Urothelium cell line (cell line): ENCODE measurements around the gene THYN1.
"Not testable (repeated sequence)": the region's sequence is repeated elsewhere in the genome, so short reads cannot be mapped to it uniquely, and the experiment has no call there.

Source experiments
- DNase-seq: peaks from one replicate; pipeline ENCODE4 v3.0.0; 2011; ENCODE audit warnings: low spot score, mixed read lengths
- FAIRE-seq: peaks from 2 replicates; lab custom pipeline; 2011; peaks lifted over from hg19 to GRCh38; lab: Jason Lieb, UNC

Gene THYN1

DNA sequence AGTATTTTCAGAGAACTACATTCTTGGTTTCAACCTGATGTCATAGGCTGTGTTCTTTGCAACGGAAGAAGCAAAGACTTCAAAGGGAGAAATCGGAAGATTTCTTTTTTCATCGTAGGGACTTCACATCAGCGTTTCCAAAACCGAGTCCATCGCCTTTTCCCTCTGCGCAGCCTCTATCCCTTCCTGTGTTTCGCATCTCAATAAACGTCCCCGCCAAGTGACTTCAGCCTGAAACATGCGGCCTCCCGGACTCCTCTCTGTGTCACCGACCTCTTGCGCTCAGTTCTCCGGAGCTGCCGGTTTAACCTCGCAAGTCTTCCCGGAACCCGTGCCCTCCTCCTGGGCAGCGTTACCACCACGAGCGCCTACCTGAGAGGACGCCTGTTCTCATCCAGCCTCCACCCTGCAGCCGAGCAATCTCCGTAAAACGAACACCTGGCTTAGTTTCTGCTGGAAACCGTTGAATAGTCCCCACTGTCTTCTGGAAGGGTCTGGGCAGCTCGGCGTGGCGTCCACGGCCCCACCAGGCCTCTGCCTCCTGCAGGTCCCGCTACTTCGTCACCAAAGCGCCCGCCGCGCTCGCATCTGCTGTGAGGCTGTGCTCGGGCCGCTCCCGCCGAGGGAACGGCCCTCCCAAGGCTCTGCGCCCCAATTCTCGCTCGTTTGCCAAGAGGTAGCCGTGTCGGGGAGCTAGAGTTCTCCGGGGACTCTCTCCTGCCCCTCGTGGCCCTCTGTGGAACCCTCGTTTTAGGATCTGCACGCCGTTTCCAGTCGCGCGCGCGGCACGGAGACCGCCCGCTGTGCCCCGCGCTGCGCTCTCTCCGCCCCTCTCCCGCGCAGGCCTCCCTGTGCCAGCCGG is 22.6 kb upstream of the THYN1 start, which contains the start of gene GLB1L3:
TSS of gene GLB1L3 (plus strand) at position 846 of the 862 bp plus-strand sequence. CDS start 362 bp downstream, outside the sequence.
- FAIRE-seq (no peak), DNase-seq (no peak)

DNA sequence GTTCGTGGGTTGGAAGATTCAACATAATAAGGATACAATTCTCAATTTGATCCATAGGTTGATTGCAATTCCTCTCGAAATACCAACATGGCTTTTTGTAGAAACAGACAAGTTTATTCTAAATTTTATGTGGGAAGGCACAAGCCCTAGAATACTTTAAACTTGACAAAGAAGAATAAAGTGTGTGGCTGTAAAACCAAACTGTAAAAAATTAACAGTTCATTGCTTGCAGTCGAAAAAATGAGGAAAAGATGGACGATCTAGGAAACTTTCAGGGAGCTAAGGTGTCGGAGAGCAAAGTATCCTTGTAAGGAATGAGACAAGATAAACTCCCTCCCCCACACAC is 22.0 kb upstream of the THYN1 start:
- DNase-seq (no peak), FAIRE-seq (no peak)

- DNase-seq, result no peak
- FAIRE-seq, result no peak
Observed at GRCh38 chr11:134273317-134273712, 20.2 kb upstream of the THYN1 start.

DNA sequence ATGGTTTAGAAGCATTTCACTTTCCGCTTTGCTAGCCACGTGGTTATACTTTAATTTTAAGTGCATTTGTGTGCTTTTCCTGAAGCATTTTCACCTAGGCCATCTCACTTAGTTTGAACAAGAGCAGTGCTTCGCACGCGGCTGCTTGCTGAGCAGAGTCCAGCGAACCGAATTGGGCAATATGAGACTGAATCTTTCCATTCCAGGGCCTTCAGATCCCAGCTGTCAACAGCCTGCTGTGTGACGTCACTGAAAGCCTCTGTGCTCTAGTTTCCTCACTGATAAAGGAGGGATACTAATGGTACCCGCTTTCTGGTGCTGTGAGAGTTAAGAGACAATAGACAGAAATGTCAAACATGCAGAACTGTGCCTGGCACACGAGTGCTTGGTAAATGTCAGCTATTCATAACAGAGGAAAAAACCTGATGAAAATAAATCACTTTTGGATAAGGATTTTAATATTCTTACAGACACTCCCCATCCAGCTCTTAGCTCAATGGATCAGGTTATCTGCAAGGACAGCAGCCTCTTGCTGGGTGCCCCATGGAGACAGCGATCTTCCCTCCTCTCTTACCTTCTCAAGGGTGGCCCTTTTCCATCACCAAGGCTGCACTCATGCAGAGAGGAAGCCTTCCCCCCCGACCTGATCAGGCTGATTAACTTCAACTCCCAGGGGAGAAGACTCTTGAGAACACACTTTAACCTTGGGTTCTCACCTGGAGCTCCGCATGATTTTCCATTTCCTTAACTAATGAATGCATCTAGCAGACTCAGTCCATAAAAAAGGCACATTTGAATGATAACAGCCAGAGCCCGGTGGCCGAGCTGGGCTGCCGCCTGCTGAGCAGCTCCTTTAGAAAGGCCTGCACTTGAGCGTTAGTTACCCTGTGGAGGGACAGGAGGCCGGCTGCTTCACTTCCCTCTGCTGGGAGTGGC is 19.5 kb upstream of the THYN1 start:
- DNase-seq (no peak), FAIRE-seq (no peak)

- no peak for DNase-seq
- no peak for FAIRE-seq
Observed at GRCh38 chr11:134271978-134272377, 18.8 kb upstream of the THYN1 start.

DNA sequence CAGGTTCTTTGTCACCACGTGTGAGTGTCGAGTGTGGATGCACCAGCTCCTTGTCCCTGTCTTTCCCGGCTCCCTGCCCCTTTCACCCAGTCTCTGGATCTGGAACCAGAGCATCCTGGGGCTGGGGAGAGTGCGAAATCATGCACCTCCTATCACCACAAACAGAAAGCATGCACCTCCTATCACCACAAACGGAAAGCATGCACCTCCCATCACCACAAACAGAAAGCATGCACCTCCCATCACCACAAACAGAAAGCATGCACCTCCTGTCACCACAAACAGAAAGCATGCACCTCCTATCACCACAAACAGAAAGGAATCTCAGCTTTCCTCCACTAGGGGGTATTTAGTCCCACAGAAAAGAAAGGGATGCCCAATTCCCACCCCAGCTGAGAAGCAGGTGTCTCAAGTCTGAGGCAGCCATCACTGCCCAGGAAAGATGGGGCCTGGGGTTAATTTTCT is 17.1 kb upstream of the THYN1 start:
- no peak for FAIRE-seq
- DNase-seq, result peak; percentile 21

DNA sequence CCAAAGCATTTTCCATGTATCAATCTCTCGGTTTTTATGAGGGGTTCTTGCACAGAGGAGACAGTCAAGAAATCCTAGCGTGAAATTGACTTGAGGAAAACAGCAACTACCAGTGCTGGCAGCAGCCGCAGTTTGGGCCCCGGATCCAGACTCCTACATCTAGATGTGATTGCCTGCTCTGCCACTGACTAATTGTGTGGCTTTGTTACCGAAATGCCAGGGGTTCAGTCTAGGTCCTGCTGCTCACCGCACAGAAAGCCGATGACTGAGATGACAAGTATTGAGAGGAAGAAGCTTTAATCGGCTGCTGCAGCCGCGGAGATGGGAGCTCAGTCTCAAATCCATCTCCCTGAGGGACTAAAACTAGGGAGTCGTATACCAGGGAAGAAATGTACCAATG is 14.8 kb upstream of the THYN1 start:
- no peak for FAIRE-seq
- no peak for DNase-seq

- no peak for FAIRE-seq
Observed at GRCh38 chr11:134267461-134267860, 14.3 kb upstream of the THYN1 start.

DNA sequence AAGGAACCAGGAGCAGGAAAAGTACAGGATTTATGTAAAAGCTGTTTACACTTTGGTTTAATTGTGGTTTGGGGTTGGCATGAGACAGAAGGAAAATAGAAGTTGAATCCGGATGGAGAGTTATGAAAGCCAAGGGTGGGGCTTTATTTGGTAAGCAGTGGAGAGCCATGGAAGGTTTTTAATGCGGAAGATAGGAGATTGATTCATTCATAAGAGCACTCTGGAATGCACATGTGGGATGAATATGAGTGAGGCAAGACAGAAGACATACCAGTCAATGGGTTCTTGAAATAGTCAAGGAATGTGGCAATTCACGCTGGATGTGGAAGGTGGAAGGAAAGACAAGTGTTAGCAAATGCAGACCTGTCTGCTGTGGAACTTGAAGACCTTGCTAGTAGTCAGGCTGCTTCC is 13.7 kb upstream of the THYN1 start:
- FAIRE-seq (no peak), DNase-seq (peak; percentile 25)

More at GRCh38 chr11:134267461-134267860, 14.3 kb upstream of the THYN1 start:
- no peak for DNase-seq

- DNase-seq, result no peak
- no peak for FAIRE-seq
Observed at GRCh38 chr11:134266440-134266839, 13.3 kb upstream of the THYN1 start.

GRCh38 chr11:134264966-134265764 is 12.0 kb upstream of the THYN1 start:
- DNase-seq (no peak), FAIRE-seq (no peak)

- DNase-seq (peak; percentile 31), FAIRE-seq (no peak)
Observed at GRCh38 chr11:134261626-134262488, 8.7 kb upstream of the THYN1 start.

DNA sequence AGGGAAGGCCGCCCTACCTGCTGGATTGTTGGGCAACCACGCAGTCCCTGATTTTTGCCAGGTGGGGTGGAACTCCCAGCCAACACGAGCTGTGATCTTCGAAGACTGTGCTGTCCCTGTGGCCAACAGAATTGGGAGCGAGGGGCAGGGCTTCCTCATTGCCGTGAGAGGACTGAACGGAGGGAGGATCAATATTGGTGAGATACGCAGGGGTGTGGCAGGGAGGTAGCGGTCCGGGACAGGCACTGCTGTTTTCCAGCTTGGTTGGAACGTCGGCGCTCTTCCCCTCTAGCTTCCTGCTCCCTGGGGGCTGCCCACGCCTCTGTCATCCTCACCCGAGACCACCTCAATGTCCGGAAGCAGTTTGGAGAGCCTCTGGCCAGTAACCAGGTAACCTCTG is 7.8 kb upstream of the THYN1 start:
- DNase-seq, result no peak
- FAIRE-seq, result no peak

- no peak for FAIRE-seq
Observed at GRCh38 chr11:134260503-134260902, 7.4 kb upstream of the THYN1 start.

GRCh38 chr11:134258577-134258976 is 5.4 kb upstream of the THYN1 start:
- FAIRE-seq, result no peak
- DNase-seq, result no peak

More at GRCh38 chr11:134260503-134260902, 7.4 kb upstream of the THYN1 start:
- DNase-seq, result no peak

- DNase-seq, result no peak
- no peak for FAIRE-seq
Observed at GRCh38 chr11:134257101-134257500, 3.9 kb upstream of the THYN1 start.

DNA sequence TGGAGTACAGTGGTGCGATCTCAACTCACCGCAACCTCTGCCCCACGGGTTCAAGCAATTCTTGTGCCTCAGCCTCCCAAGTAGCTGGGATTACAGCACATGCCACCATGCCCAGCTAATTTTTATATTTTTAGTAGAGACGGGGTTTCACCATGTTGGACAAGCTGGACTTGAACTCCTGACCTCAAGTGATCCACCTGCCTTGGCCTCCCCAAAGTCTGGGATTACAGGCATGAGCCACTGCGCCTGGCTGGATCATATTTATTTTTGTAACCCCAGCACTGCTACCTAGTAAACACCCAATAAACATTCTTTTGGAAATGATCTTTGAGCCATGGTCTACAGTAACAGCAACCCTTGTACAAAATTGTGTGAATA is 2.0 kb upstream of the THYN1 start:
- DNase-seq, FAIRE-seq: not testable (repeated sequence)

DNA sequence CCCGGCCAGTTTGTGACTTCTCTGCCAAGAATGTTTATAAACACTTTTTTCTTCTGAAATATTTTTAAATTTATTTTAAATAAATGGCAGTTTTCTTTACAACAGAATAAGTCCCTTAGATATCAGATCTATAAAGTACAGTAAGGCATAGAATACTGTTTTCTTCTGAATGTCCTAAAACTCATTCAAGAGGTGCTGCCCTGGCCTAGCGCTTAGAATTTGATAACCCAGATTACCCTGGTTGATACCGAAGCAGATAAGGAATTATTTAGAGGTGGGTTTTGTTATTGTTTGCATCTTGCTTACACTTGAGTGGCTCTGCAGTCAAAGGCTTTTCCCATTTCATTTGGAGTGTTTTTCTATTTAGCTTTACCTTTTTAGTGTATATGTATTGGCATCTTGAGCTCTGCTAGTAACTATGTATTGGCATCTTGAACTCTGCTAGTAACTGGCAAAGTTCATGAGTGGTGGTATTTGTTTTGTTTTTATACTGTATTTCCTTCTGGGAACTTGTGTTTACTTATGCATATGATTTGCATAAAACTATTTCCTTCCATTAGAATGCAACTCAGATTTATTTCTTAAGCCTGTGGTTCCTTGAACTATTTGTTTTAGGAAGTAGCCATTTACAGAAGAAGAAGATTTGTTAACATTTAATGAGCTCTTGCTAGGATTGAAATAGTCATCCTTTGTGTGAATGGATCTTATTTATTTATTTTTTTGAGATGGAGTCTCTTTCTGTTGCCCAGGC is 1.5 kb upstream of the THYN1 start:
- DNase-seq, result no peak

More for the DNA sequence above, 1.5 kb upstream of the THYN1 start:
- no peak for FAIRE-seq
